Raji (cell line): ENCODE results near the gene GOLT1A.

ENCODE experiments used
- POLR2A ChIP-seq: IDR thresholded peaks from 2 replicates; pipeline ENCODE4 v1.6.1; 2011; ENCODE audit warnings: low read depth, low read length, control low read depth; ENCODE audit not compliant: insufficient read depth

The GOLT1A gene

GRCh38 chr1:204149107-204149506 lies 64.7 kb downstream of the GOLT1A start:
- no peak for TF ChIP-seq POLR2A
